Measurements from ENCODE around the gene ZNF549. TPM values are rescaled to one million over a fixed set of nuclear protein-coding genes. Genes with fewer than 3 reads are reported as not detected.
A peak's percentile ranks its signal among the peaks of the same experiment; 100 is the strongest.

ZNF549 gene
- total RNA-seq, 1 donor from 2014 or later, result 10.6 TPM

- H3K9me3 Mint-ChIP-seq (ENCODE audit: unreplicated experiment), result peaks cover 31% of the 10 kb centered on the region
- peak within 1 kb of the TSS; percentile 100 for H3K4me3 Mint-ChIP-seq (ENCODE audit: unreplicated experiment)
- peaks cover 61% of the 10 kb centered on the region for H3K36me3 Mint-ChIP-seq (ENCODE audit: low read depth, unreplicated experiment)
Measured at GRCh38 chr19:57559404-57560025, 32.4 kb downstream of the ZNF549 start, which contains the start of gene ZNF550. Gene ZNF550 (minus strand): TSS chr19:57559863. CDS start chr19:57559682, 181 bp downstream.

GRCh38 chr19:57560049-57560491 is 32.9 kb downstream of the ZNF549 start:
- DNase-seq (ENCODE audit: low spot score), result no peak
- Mint-ChIP-seq H3K27ac (ENCODE audit: unreplicated experiment) (no peak overlapping the region), H3K4me3 (ENCODE audit: unreplicated experiment) (peak overlapping the region; percentile 100), H3K36me3 (ENCODE audit: low read depth, unreplicated experiment) (peaks cover 57% of the 10 kb centered on the region), H3K4me1 (ENCODE audit: unreplicated experiment) (peaks cover 16% of the 10 kb centered on the region), H3K27me3 (ENCODE audit: unreplicated experiment) (peaks cover 19% of the 10 kb centered on the region), H3K9me3 (ENCODE audit: unreplicated experiment) (peaks cover 34% of the 10 kb centered on the region)
- no peak for TF ChIP-seq CTCF (IDR thresholded peaks at IDR 0.05; ENCODE audit: unreplicated experiment)

More at GRCh38 chr19:57559404-57560025, 32.4 kb downstream of the ZNF549 start, which contains the start of gene ZNF550:
- TF ChIP-seq CTCF (IDR thresholded peaks at IDR 0.05; ENCODE audit: unreplicated experiment), result no peak
- Mint-ChIP-seq H3K27ac (ENCODE audit: unreplicated experiment) (peak within 1 kb of the TSS; percentile 84), H3K27me3 (ENCODE audit: unreplicated experiment) (peaks cover 19% of the 10 kb centered on the region), H3K4me1 (ENCODE audit: unreplicated experiment) (peaks cover 16% of the 10 kb centered on the region)
- DNase-seq (ENCODE audit: low spot score), result peak; percentile 81

DNA sequence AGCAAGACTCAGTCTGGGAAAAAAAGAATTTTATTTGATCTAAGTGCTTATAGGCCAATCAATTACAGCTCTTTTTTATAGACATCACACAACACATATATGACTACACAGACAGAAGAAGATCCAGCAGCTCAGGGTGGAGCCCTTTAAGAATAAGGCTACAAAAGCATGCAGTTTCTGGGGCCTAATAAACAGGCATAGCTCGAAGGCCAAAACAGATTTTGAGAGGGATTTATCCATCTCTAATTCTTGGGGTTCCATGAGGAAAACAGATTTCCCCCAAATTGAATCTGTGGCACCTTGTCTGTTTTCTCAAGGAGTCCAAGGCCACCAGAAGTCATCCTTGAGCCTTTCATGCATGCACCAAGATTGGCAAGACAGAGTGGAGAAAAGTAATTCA is 36.4 kb downstream of the ZNF549 start:
- no peak for DNase-seq (ENCODE audit: low spot score)
- Mint-ChIP-seq H3K27me3 (ENCODE audit: unreplicated experiment) (peaks cover 10% of the 10 kb centered on the region), H3K36me3 (ENCODE audit: low read depth, unreplicated experiment) (peaks cover 51% of the 10 kb centered on the region), H3K4me1 (ENCODE audit: unreplicated experiment) (peaks cover 6% of the 10 kb centered on the region), H3K27ac (ENCODE audit: unreplicated experiment) (no peak overlapping the region), H3K9me3 (ENCODE audit: unreplicated experiment) (peaks cover 55% of the 10 kb centered on the region), H3K4me3 (ENCODE audit: unreplicated experiment) (peak overlapping the region; percentile 51)
- no peak for TF ChIP-seq CTCF (IDR thresholded peaks at IDR 0.05; ENCODE audit: unreplicated experiment)

GRCh38 chr19:57566396-57567265 is 39.5 kb downstream of the ZNF549 start:
- H3K9me3 Mint-ChIP-seq (ENCODE audit: unreplicated experiment), result peaks cover 62% of the 10 kb centered on the region
- no peak for TF ChIP-seq CTCF (IDR thresholded peaks at IDR 0.05; ENCODE audit: unreplicated experiment)
- peaks cover 45% of the 10 kb centered on the region for H3K36me3 Mint-ChIP-seq (ENCODE audit: low read depth, unreplicated experiment)
- H3K27ac Mint-ChIP-seq (ENCODE audit: unreplicated experiment), result no peak overlapping the region
- no peak for DNase-seq (ENCODE audit: low spot score)
- peaks cover 11% of the 10 kb centered on the region for H3K27me3 Mint-ChIP-seq (ENCODE audit: unreplicated experiment)
- H3K4me1 Mint-ChIP-seq (ENCODE audit: unreplicated experiment), result no peaks in the 10 kb centered on the region
- H3K4me3 Mint-ChIP-seq (ENCODE audit: unreplicated experiment), result peak overlapping the region; percentile 39
